22Rv1 (cell line): ENCODE data around the gene CPXM2.

Experiments
- ZFX ChIP-seq: fragments of 450-650 bp; IDR thresholded peaks from 2 replicates; pipeline ENCODE4 v1.6.1; 2017; ENCODE audit warnings: antibody characterized with exemption, borderline replicate concordance
- TF ChIP-seq, protein P1 (sequence below): fragments of 450-650 bp; IDR thresholded peaks from 2 replicates; pipeline ENCODE4 v1.5.1; 2017; ENCODE audit warnings: mild to moderate bottlenecking

DNA sequence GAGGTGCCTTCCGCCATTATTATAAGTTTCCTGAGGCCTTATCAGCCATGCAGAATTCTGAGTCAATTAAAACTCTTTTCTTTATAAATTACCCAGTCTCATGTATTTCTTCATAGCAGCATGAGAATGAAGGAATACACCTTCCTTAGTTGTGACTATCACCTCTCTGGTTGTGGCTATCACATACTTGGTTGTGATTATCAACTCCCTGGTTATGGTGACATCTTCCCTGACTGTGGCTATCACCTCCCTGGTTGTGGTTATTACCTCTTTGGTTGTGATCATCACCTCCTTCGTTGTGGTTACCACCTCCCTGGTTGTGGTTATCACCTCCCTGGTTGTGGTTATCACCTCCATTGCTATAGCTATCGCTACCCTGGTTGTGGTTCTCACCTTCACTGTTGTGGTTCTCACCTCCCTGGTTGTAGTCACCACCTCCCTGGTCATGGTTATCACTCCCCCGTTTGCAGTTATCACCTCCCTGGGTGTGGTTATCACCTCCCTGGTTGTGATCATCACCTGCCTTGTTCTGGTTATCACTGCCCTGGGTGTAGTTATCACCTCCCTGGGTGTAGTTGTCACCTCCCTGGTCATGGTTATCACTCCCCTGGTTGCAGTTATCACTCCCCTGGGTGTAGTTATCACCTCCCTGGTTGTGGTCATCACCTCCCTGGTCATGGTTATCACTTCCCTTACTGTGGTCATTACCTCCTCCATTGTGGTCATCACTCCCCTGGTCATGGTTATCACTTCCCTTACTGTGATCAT lies 119.5 kb downstream of the CPXM2 start:
- TF ChIP-seq, protein P1, sequence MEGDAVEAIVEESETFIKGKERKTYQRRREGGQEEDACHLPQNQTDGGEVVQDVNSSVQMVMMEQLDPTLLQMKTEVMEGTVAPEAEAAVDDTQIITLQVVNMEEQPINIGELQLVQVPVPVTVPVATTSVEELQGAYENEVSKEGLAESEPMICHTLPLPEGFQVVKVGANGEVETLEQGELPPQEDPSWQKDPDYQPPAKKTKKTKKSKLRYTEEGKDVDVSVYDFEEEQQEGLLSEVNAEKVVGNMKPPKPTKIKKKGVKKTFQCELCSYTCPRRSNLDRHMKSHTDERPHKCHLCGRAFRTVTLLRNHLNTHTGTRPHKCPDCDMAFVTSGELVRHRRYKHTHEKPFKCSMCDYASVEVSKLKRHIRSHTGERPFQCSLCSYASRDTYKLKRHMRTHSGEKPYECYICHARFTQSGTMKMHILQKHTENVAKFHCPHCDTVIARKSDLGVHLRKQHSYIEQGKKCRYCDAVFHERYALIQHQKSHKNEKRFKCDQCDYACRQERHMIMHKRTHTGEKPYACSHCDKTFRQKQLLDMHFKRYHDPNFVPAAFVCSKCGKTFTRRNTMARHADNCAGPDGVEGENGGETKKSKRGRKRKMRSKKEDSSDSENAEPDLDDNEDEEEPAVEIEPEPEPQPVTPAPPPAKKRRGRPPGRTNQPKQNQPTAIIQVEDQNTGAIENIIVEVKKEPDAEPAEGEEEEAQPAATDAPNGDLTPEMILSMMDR, result no peak
- no peak for TF ChIP-seq ZFX
